HG03354 (cell line): Measurements from ENCODE around the gene TAF1.
"Not testable (repeated sequence)": the region's sequence is repeated elsewhere in the genome, so short reads cannot be mapped to it uniquely, and the experiment has no call there.

Experiments
- ATAC-seq: cut with Tn5 transposase; IDR thresholded peaks from one replicate; pipeline ENCODE4 v1.9.1; 2021; ENCODE audit warnings: mild to moderate bottlenecking; ENCODE audit not compliant: unreplicated experiment, poor library complexity, severe bottlenecking

The TAF1 gene

DNA sequence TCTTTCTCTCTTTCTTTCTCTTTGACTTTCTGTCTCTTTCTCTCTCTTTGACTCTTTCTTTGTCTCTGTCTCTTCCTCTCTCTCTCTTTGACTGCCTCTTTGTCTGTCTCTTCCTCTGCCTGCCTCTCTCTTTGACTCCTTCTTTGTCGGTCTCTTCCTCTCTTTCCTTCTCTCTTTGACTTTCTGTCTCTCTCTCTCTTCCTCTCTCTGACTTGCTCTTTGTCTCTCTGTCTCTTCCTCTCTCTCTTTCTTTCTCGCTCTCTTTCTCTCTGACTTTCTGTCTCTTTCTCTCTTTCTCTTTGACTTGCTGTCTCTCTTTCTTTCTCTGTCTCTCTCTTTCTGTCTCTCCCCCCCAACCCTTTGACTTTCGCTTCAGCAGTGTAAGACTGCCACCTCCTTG is 130.3 kb downstream of the TAF1 start:
- ATAC-seq: no peak

DNA sequence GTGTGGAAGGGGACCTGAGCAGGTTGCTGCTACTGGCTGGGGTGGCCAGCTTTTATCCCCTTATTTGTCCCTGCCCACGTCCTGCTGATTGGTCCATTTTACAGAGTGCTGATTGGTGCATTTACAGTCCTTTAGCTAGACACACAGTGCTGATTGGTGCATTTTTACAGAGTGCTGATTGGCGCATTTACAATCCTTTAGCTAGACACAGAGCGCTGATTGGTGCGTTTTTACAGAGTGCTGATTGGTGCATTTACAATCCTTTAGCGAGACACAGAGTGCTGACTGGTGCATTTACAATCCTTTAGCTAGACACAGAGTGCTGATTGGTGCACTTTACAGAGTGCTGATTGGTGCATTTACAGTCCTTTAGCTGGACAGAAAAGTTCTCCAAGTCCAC is 135.9 kb downstream of the TAF1 start:
- not testable (repeated sequence) for ATAC-seq

DNA sequence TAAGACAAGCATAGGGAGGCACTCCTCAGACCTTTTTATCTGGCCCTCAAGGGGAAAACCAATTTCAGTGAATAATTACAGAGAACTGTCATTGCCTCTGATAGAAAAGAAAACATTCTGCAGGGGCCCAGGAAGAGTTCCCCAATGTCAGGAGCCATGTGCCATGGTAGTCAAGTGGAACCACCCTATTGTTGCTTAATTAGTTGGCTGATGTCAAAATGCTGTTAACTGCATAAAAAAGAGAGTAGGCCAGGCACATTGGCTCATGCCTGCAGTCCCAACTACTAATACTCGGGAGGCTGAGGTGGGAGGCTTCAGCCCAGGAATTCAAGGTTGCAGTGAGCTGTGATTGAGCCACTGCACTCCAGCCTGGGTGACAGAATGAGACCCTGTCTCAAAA is 138.2 kb downstream of the TAF1 start:
- ATAC-seq: no peak

DNA sequence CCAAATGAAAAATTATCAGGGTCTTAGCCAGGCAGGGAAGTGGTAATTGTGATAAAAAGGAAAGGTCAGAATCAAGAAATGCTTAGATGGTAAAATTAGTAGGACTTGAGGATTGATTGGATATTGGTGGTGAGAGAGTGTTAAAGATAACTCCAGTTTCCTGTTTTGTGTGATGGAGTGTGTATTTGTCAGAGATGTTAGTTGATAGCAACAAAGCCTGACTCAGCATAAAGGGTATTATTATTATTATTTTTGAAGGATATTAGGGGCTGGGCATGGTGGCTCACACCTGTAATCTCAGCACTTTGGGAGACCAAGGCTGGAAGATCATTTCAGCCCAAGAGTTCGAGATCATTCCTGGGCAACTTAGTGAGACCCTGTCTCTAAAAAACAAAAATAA is 143.1 kb downstream of the TAF1 start:
- ATAC-seq: no peak

DNA sequence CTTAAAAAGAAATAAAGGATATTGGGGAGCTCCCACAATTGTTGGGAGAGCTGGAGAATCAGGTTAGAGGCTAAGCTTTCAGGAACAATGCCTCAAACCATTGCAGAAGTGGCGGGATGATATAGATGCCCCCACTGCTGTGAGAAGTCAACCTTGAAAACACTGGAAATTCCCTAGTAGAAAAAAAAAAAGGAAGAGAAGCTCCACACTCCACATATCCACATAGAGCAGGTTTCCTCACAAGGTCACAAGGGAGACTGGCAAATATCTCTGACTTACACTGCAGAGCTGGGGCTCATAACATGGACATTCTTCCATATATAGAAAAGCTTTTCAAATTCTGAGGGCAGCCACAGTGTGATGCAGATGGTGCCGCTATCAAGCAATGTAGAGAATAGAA is 144.0 kb downstream of the TAF1 start:
- no peak for ATAC-seq

DNA sequence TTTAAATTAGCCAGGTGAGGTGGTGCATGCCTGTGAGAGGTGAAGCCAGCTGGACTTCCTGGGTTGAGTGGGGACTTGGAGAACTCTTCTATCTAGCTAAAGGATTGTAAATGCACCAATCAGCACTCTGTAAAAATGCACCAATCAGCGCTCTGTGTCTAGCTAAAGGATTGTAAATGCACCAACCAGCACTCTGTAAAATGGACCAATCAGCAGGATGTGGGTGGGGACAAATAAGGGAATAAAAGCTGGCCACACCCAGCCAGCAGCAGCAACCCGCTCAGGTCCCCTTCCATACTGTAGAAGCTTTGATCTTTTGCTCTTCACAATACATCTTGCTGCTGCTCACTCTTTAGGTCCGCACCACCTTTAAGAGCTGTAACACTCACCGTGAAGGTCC is 147.6 kb downstream of the TAF1 start:
- not testable (repeated sequence) for ATAC-seq

DNA sequence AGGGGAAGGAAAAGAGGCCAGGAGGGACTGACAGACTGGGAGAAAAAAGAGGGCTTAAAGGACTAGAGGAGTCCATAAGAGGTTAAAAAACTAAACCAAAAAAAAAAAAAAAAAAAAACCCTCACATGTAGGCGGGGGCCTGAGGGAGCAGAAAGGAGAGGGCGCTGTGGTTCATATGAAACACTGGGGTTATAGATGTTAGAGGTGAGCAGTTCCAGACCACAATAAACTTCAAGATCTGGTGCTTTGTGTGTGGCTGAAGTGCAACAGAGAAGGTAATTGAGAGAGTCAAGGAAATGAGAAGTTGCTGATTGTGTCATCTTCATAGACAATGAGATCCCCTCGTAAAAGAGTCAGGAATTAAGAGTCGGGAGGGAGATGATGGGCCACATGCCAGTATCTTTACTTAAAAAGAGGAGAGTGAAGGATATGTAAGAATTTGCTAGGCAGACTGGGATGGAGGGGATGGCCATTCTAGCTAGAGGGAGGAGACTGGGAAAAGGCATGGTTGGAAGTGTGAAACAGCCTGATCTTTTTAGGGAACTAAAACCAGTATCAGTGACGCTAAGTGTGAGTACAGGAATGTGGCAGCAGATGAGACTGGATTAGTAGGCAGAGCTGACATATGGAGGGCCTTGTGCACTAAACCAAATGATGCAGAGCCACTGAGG is 148.3 kb downstream of the TAF1 start:
- peak; percentile 64 for ATAC-seq

DNA sequence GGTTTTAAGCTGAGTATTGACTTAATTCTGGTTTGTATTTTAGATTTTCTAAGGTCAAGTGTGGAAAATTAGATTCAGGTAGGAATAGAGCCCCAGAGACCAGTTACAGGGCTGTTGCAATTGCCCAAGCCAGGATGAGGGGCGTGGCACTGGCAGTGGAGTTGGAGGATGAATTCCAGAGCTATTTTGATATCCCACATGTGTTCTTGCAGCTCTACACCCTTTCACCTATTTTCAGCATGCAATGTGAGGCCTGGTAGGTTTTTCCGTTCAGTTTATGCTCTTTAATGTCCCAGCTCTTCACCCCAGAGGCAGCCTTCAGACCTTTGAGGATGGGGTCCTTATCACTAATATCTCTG is 148.9 kb downstream of the TAF1 start:
- ATAC-seq: no peak
